Inflammatory macrophage treated with lipopolysaccharide for 1 hour (primary cell): ENCODE results near the gene ESRP2.

Source experiments
- DNase-seq, 2 donors: peaks; one replicate each; pipeline ENCODE4 v3.0.0-alpha.2; 2020 to 2022

ESRP2 gene

DNA sequence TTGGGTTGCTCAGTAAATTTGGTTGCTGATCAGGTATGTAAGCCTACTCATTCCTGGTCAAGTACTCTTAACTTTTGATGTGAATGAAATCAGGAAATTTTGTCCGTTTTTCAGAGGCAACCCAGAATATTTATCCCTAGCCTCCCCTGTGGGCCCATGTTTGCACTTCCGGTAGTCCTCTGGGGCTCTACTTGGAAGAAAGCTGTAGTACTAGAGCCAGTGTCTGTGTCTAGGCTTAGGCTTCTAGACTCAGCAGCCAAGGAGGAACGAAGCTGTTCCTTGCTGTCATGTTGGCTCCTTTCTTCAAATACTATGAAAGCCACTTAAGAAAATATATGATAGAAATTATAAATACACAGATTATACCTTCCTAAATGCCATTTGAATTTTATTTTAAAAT, 21.2 kb downstream of the ESRP2 start:
- DNase-seq: no peak

DNA sequence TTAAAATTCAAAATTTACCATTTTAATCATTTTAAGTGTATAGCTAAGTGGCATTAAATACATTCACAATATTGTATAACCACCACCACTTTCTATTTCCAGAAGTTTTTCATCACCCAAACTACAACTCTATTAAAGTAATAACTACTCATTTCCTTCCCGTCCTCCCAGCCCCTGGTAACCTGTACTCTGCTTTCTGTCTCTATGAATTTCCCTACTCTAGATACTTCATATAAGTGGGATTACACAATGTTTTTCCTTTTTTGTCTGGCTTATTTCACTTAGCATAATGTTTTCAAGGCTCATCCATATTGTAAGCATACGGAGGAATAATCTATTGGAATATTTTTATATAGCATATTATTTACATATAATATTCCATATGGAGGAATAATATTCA, 29.7 kb downstream of the ESRP2 start:
- DNase-seq: no peak

DNA sequence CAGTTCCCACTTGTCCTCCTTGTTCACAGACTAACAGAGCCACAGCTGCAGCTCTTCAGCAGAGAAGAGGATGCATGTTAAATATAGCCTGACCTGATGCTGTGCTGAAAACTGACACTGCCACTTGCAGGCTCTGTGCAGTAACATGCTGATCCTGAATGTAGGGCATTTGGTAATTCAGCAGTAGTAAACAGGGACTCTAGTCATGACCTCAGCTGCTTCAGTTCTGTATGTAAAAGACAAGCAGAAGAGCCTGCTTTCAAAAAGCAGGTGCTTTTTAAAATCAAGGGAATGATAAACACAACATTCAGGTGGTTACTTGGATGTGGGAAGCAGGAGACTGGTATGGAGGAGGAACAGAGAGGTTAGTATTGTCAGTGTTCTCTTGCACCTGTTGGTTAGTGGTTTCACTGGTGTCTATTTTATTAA, 33.8 kb downstream of the ESRP2 start:
- DNase-seq: no peak

DNA sequence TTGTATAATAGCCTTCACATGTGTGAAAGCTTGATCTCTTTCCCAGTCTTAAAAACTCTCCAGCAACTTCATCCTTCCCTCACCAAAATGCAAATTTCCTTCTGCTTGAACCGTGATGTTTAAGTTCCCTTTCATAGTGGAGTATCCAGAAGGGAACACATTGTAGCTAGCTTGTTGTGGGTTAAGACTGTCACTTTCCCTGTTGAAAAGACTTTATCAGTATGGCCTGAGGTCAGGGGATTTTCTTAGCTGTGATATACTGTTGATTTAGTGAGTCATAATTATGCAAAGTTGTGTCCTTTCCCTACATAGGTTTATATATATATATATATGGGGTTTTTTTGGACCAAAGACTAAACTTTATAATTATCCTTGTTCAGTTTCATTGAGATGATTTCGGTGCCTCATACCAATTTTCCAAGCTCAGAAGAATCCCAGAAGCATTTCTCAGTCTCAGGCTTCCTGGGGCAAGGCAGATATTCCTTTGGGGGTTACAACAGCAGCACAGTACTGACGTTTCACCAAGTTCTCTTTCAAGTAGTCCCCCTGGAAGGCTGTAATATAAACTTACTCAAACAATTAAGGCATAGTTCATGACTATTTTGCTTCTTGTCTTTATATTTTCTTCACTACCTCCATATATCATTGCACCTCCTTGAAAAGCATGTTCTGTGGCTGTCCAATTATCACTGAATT, 35.7 kb downstream of the ESRP2 start:
- DNase-seq: peak; percentile 9 to 49

DNA sequence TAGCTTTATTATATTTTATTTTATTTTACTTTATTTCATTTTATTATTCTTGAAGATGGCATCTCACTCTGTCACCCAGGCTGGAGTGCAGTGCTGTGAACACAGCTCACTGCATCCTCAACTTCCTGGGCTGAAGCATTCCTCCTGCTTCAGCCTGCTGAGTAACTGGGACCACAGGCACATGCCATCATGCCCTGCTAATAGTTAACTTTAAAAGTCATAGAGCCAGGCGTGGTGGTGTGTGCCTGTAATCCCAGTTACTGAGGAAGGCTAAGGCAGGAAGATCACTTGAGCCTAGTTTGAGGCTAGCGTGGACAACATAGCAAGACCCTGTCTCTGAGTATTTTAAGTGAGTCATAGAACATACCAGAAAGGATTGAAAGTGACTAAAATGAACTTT, 38.7 kb downstream of the ESRP2 start:
- no peak for DNase-seq

DNA sequence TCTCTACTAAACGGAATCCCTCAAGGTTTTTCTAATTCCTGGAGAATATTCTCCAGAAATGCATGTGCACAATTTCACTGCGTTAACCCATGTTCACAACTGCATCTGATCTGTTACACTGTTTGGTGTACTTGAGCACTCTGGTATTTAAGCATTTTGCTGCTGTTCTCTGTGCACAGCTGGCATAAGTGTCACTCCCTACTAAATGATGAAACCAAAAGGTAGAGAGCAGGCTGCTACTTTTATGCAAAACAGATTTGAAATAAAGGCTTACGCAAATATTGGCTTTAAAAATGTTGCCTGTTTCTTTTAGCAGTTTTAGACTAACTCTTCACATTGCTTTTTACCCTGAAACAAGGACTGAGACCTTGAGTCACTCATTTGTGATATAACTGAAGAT, 41.7 kb downstream of the ESRP2 start:
- no peak for DNase-seq

DNA sequence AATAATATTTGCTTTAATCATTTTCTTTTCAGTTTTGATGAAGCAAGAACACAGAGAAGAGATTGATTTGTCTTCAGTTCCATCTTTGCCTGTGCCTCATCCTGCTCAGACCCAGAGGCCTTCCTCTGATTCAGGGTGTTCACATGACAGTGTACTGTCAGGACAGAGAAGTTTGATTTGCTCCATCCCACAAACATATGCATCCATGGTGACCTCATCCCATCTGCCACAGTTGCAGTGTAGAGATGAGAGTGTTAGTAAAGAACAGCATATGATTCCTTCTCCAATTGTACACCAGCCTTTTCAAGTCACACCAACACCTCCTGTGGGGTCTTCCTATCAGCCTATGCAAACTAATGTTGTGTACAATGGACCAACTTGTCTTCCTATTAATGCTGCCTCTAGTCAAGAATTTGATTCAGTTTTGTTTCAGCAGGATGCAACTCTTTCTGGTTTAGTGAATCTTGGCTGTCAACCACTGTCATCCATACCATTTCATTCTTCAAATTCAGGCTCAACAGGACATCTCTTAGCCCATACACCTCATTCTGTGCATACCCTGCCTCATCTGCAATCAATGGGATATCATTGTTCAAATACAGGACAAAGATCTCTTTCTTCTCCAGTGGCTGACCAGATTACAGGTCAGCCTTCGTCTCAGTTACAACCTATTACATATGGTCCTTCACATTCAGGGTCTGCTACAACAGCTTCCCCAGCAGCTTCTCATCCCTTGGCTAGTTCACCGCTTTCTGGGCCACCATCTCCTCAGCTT, 45.0 kb downstream of the ESRP2 start:
- peak; percentile 55 to 84 for DNase-seq

DNA sequence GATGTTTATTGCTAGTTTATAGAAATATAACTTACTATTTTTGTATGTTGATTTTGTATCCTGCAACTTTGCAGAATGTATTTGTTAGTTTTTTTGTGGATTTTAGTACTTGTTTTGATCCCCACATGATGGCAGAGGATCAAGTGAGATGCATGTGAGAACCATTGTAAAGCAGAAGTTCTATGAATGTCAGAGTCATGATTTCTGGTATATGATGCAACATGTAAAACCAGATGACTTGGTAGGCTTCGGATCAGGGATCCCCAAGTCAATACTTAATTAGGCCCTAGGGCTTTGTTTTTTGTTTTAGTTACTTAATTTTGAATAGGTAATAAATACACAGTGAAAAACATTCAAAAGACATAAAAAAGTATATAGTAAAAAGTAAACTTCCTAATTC, 45.8 kb downstream of the ESRP2 start:
- peak; percentile 73 to 83 for DNase-seq

DNA sequence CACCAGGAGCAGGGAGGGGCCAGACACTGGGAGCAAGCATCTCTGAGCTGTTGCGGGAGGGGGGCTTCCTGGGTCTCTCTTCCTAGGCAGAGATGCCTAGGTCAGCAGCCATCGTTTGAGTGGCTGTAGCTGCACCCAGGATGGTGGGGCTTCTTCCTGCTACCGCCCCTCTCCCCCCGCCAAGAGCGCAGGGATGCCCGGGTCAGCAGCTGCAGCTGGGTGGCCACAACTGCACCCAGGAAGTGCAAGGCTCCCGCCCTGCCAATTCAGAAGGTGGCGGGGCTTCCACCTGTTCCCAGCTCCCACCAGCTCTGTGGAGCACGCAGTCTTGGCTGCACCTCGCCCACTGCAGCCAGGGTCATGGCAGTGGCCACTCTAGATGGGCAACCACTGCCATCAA, 47.8 kb downstream of the ESRP2 start:
- DNase-seq: no peak

DNA sequence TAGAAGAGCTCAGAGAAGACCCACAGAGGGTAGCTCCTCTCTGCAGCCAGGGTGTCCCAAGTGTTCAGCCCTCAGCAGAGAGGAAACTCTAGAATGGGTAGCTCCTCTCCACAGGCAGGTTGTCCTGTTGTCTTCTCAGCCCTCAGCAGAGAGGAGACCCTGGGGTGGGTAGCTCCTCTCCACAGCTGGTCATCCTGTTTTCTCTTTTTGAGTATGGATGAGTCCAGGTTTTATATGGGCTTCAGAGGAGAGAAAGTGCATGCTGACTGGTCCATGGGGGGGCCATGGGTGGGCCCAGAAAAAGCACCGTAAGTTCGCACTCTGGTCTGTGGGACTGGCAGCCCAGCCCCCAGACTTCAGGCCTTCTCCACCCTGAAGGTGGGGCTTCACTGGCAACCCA, 48.4 kb downstream of the ESRP2 start:
- DNase-seq: no peak

DNA sequence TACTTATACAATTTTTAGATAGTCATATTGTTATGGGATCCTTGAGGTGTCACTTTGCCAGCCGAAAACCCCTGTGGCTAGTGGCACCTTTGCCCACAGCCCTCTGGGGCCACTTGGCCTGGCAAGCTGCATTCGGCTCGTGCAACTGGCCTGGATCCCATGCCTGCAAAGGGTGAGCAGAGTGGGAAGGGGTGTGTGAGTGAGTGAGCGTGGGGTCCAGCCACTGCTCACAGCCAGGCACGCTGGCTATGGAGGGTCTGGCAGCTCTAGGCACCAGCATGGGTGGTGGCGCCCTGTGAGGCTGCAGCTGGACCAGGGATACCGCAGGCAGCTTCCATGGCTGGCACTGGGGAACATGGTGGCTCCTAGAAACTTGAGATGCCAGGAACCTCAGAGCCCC, 49.0 kb downstream of the ESRP2 start:
- no peak for DNase-seq

DNA sequence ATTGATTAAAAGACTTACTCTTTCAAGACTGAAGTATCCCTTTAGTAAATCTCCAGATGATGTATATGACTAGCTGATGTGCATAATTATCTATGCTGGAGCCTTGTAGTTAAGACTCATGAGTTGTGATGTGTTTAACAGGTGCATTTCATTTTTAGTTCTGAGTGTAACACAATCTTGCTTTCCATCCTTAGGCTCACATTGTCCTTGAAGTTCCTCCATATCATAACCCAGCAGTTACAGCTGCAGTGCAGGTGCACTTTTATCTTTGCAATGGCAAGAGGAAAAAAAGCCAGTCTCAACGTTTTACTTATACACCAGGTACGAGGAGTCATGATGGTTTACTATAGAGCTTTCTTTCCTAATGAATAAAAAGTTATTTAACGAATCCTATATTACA, 52.9 kb downstream of the ESRP2 start:
- no peak for DNase-seq

DNA sequence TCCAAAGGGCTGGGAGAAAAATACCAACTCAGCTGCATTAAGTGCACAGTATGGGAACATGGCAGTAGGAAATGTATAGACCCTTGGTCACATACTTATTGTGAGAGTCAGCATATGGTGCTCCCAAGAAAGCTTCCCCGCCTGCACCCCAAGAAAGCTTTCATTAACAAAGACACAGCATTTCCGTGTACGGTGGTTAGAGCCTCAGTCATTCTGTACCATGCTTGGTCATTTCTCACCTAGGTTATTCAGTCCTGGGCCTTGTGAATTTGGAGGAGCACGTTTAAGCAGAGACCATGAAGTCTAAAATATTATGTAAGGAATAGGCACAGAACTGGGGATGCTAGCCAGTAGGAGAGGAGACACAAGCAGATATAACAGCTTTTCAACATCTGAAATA, 56.1 kb downstream of the ESRP2 start:
- DNase-seq: no peak

DNA sequence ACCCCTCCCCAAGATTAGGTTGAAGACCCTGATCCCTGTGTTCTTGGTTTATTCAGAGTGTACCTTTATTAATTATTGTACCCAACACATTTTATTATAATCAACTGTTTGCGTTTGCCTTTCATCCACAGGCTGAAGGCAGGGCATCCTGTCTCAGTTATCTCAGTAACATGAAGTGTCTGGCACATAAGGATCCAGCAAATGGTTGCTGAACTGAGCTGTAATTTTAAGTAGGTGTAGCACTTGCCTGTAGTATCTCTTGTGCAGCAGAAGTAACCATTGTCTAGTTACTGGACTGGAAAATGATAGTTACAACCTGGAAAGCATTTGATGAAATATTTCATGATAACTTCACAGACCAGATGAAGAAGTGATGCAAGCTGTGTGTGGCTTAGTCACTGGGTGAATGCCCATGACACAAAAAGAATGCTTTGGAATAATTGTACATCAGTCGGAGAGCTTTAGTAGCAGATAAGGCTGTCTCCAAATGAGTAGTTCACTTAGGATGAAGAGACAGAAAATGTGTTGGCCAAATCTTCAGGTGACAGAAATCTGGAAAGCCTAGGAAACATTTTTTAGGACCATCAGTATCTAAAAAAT, 56.6 kb downstream of the ESRP2 start:
- DNase-seq: no peak
